HepG2 (cell line): ENCODE measurements around the gene FPGS. TPM values are rescaled to one million over a fixed set of nuclear protein-coding genes. Genes with fewer than 3 reads are reported as not detected.

Experiments
- ATAC-seq: fragments of 200-7000 bp; cut with Tn5 transposase; 3 replicates; pipeline ENCODE4 v1.9.1; 2020; ENCODE audit warnings: mild to moderate bottlenecking, moderate library complexity
- BruUV-seq: library from RNA; stranded (reverse); fragments of 400-500 nt; replicated peaks from 2 replicates; lab custom pipeline; 2021; lab: Mats Ljungman, UMichigan
- CTCF ChIA-PET: fragments of 300-600 bp; formaldehyde crosslinking; extraction: SDS; loops from one replicate; lab custom pipeline; 2021; ENCODE audit warnings: low total read pairs, inconsistent platforms, low intra/inter-chr PET ratio; lab: Yijun Ruan, JAX
- POLR2A ChIA-PET: fragments of 350-600 bp; sonication (Branson Sonifier 250); formaldehyde crosslinking; loops from one replicate; lab custom pipeline; 2020; ENCODE audit warnings: antibody characterized with exemption, inconsistent platforms; lab: Yijun Ruan, JAX
- DNase-seq: peaks from one replicate; pipeline ENCODE4 v3.0.0-alpha.2; 2015; ENCODE audit warnings: low spot score
- FAIRE-seq: peaks from 3 replicates; lab custom pipeline; 2011; peaks lifted over from hg19 to GRCh38; lab: Jason Lieb, UNC
- H2AFZ ChIP-seq: one replicate; pipeline ENCODE4 v1.6.1; 2011; ENCODE audit warnings: low read length, inconsistent platforms
- H3K27ac ChIP-seq: fragments of 300-600 bp; 3 replicates; pipeline ENCODE4 v1.8.0; 2011; ENCODE audit warnings: mixed run types, mild to moderate bottlenecking, mixed read lengths, low read length, inconsistent platforms; ENCODE audit not compliant: insufficient read depth; ENCODE audit errors: extremely low read length
- H3K27me3 ChIP-seq, 2 experiments: fragments of 200-600 bp in 1 of 2; 2 replicates in 1 of 2; 3 replicates in 1 of 2; pipeline versions ENCODE4 v1.6.0 to v1.8.0; 2011; ENCODE audit warnings: low read length in 2 of 2, mild to moderate bottlenecking in 2 of 2, moderate library complexity in 2 of 2, inconsistent platforms in 1 of 2; ENCODE audit not compliant: insufficient read depth in 2 of 2, control insufficient read depth in 1 of 2
- H3K36me3 ChIP-seq, 2 experiments: fragments of 200-600 bp in 1 of 2; replicated peaks in 1 of 2; 2 replicates in 1 of 2; 3 replicates in 1 of 2; pipeline versions ENCODE4 v1.5.1 to v1.8.0; 2011; ENCODE audit warnings: low read length in 2 of 2, inconsistent platforms in 1 of 2; ENCODE audit not compliant: insufficient read depth in 2 of 2, control insufficient read depth in 1 of 2
- H3K4me1 ChIP-seq: 2 replicates; pipeline ENCODE4 v1.5.1; 2012; ENCODE audit warnings: low read length, inconsistent platforms; ENCODE audit not compliant: insufficient read depth
- H3K4me2 ChIP-seq: 2 replicates; pipeline ENCODE4 v1.6.0; 2011; ENCODE audit warnings: low read depth, low read length, inconsistent platforms
- H3K4me3 ChIP-seq, 3 experiments: fragments of 200-600 bp in 1 of 3; sonication (generic), shearing (Covaris generic) in 1 of 3; replicated peaks in 1 of 3; 2 replicates each; pipeline ENCODE4 v1.5.1; 2011 to 2016; ENCODE audit warnings: low read length in 3 of 3, inconsistent platforms in 2 of 3, low read depth in 2 of 3, mild to moderate bottlenecking in 2 of 3, control low read depth in 1 of 3, mixed read lengths in 1 of 3; ENCODE audit not compliant: insufficient read depth in 1 of 3
- H3K79me2 ChIP-seq: one replicate; pipeline ENCODE4 v1.6.1; 2011; ENCODE audit warnings: low read length, inconsistent platforms; ENCODE audit not compliant: insufficient read depth
- H3K9ac ChIP-seq: 2 replicates; pipeline ENCODE4 v1.6.0; 2011; ENCODE audit warnings: mild to moderate bottlenecking, low read depth, low read length, inconsistent platforms; ENCODE audit not compliant: insufficient read depth
- H3K9me3 ChIP-seq: 2 replicates; pipeline ENCODE4 v1.5.1; 2012; ENCODE audit warnings: mild to moderate bottlenecking, low read length
- H4K20me1 ChIP-seq: 2 replicates; pipeline ENCODE4 v1.6.0; 2011; ENCODE audit warnings: inconsistent platforms, mild to moderate bottlenecking, low read length, moderate library complexity; ENCODE audit not compliant: insufficient read depth
- ETV6 ChIP-seq: sonication (generic); formaldehyde crosslinking; conservative IDR thresholded peaks from 2 replicates; pipeline ENCODE4 v1.4.0; 2020; ENCODE audit warnings: missing genetic modification reagents
- KIAA2018 ChIP-seq: sonication (generic); formaldehyde crosslinking; IDR thresholded peaks from 2 replicates; pipeline ENCODE4 v1.5.0; 2020; ENCODE audit warnings: mild to moderate bottlenecking, missing genetic modification reagents, borderline replicate concordance
- LBX2 ChIP-seq: sonication (generic); formaldehyde crosslinking; IDR thresholded peaks from 2 replicates; pipeline ENCODE4 v1.5.0; 2020; ENCODE audit warnings: missing genetic modification reagents, mild to moderate bottlenecking, borderline replicate concordance
- MLX ChIP-seq: IDR thresholded peaks from 2 replicates; pipeline ENCODE4 v1.6.1; 2016
- PRDM4 ChIP-seq: sonication (generic); formaldehyde crosslinking; IDR thresholded peaks from 2 replicates; pipeline ENCODE4 v1.9.0; 2021; ENCODE audit warnings: missing genetic modification reagents, borderline replicate concordance
- SALL1 ChIP-seq: sonication (generic); formaldehyde crosslinking; IDR thresholded peaks from 2 replicates; pipeline ENCODE4 v1.8.0; 2022; ENCODE audit warnings: mild to moderate bottlenecking, missing genetic modification reagents
- ZFP36L1 ChIP-seq: sonication (generic); formaldehyde crosslinking; IDR thresholded peaks from 2 replicates; pipeline ENCODE4 v1.8.0; 2022; ENCODE audit warnings: mild to moderate bottlenecking, missing genetic modification reagents, moderate library complexity
- ZFYVE20 ChIP-seq: sonication (generic); formaldehyde crosslinking; IDR thresholded peaks from 2 replicates; pipeline ENCODE4 v1.8.0; 2023; ENCODE audit warnings: low read depth, mild to moderate bottlenecking, moderate library complexity, missing genetic modification reagents, borderline replicate concordance
- ZNF430 ChIP-seq: sonication (generic); formaldehyde crosslinking; IDR thresholded peaks from 2 replicates; pipeline ENCODE4 v1.9.0; 2021; ENCODE audit warnings: mild to moderate bottlenecking, missing genetic modification reagents
- ZNF549 ChIP-seq: sonication (generic); formaldehyde crosslinking; IDR thresholded peaks from 2 replicates; pipeline ENCODE4 v1.5.0; 2020; ENCODE audit warnings: missing genetic modification reagents
- ZNF766 ChIP-seq: sonication (generic); formaldehyde crosslinking; IDR thresholded peaks from 2 replicates; pipeline ENCODE4 v1.5.0; 2020; ENCODE audit warnings: missing genetic modification reagents, borderline replicate concordance
- ZNF792 ChIP-seq: IDR thresholded peaks from 2 replicates; pipeline ENCODE4 v1.6.1; 2016
- WGBS: methylation state at CpG from one replicate; pipeline ENCODE4 v1.1.6; 2017; ENCODE audit warnings: low lambda C conversion rate; 5-methylcytosine and 5-hydroxymethylcytosine counted together
- in situ Hi-C: cut with HindIII; loops from 2 replicates; pipeline ENCODE4 v1.10.0; 2017; ENCODE audit warnings: low pct_unique_long_range_greater_than_20kb; ENCODE audit not compliant: extremely low pct_ligation_motif_present
- intact Hi-C: fragments of 100-400 bp; cut with micrococcal nuclease; formaldehyde crosslinking; loops from one replicate; pipeline ENCODE4 v1.10.0; 2022; ENCODE audit not compliant: unreplicated experiment
- polyA plus RNA-seq, 8 experiments: library from polyadenylated mRNA; depleted of rRNA in 3 of 8; stranded (reverse) in 7 of 8; unstranded in 1 of 8; fragments of >200 nt; fragmentation: Illumina TruSeq in 4 of 8; extraction: Trizol in 4 of 8; gene quantifications; 2 replicates each; pipeline versions ENCODE4 v1.2.1 to v1.2.3, GENCODE V29; 2011 to 2016; ENCODE audit warnings: low read depth in 4 of 8, missing spikeins in 1 of 8, mixed read lengths in 1 of 8; ENCODE audit not compliant: insufficient read depth in 1 of 8
- total RNA-seq, 5 experiments: library from RNA; depleted of rRNA; stranded (reverse); fragments of >200 nt; fragmentation: Illumina TruSeq; extraction: Trizol; gene quantifications; 2 replicates each; pipeline ENCODE4 v1.2.3, GENCODE V29; 2016; ENCODE audit warnings: low read depth in 1 of 5

Gene FPGS
- total and polyA plus RNA-seq, 2 of the 13 experiments (the other 11 are each of a cell fraction or from before 2014, with no cell fraction given) = 35.6 to 36.8 TPM

- no peak for TF ChIP-seq KIAA2018 (CRISPR knock-in tag)
- no peak for TF ChIP-seq LBX2
- TF ChIP-seq ETV6 = no peak
- peak; percentile 7; the same call in 1 of the 2 replicates for TF ChIP-seq SALL1 (CRISPR knock-in tag)
Measured at GRCh38 chr9:127858041-127858512, 55.4 kb downstream of the FPGS start (continued).

GRCh38 chr9:127860260-127860659 is 57.6 kb downstream of the FPGS start:
- POLR2A ChIA-PET = no interaction called here
- no TSS peak for BruUV-seq
- Histone ChIP-seq H3K27ac (no peak overlapping the region), H3K4me3 (no peak overlapping the region), H3K9me3 (no peaks in the 10 kb centered on the region), H3K4me2 (no peak overlapping the region), H3K36me3 (no peaks in the 10 kb centered on the region), H4K20me1 (no peaks in the 10 kb centered on the region), H3K27me3 (no peaks in the 10 kb centered on the region), H3K79me2 (no peaks in the 10 kb centered on the region), H3K9ac (no peak overlapping the region), H3K4me1 (peaks cover 83% of the 10 kb centered on the region), H2AFZ (no peak overlapping the region)
- 72% methylated on average over 7 of the region's 8 CpGs for WGBS
- FAIRE-seq = no peak
- no peak for DNase-seq
- CTCF ChIA-PET = no interaction called here
- in situ Hi-C loops (no loop called here), intact Hi-C loops (no loop called here)
- no peak for ATAC-seq
- no peak for TF ChIP-seq ZNF792 (CRISPR knock-in tag)
- no peak for TF ChIP-seq MLX (CRISPR knock-in tag)
- TF ChIP-seq ZNF430 (CRISPR knock-in tag) = no peak
- TF ChIP-seq ZNF766 = no peak
- no peak for TF ChIP-seq ZFYVE20
- no peak for TF ChIP-seq ZFP36L1 (CRISPR knock-in tag)
- no peak for TF ChIP-seq PRDM4 (CRISPR knock-in tag)
- TF ChIP-seq ZNF549 (CRISPR knock-in tag) = no peak
